NCI-H345 treated with DMSO at 0.1 percent for 48 hours (cell line): Measurements from ENCODE around the gene MBP.
"Not testable (repeated sequence)": the region's sequence is repeated elsewhere in the genome, so short reads cannot be mapped to it uniquely, and the experiment has no call there.

Source experiments
- DNase-seq: peaks from one replicate; lab custom pipeline; 2025; ENCODE audit not compliant: unreplicated experiment; lab: John Stamatoyannopoulos, UW

Gene MBP

GRCh38 chr18:76979111-76979751, 153.4 kb downstream of the MBP start:
- DNase-seq: no peak

DNA sequence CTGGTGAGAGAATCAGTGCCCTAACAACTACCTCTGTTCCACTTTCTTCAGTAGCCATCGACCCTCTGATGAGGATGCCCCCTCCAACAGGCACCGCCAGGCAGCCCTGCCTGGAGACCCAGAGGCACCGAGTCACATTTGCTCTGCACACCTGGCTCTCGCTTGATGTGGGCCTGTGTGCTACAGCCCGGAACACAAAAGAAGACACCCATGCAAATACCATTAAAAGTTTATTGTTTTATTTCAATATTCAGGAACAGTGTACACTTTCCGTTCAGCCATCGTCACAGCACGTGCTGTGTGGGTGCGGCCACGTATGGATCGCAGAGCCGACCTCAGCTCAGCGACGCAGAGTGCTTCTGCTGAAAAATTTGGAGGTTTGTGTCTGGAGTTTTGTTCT, 154.0 kb downstream of the MBP start:
- no peak for DNase-seq

DNA sequence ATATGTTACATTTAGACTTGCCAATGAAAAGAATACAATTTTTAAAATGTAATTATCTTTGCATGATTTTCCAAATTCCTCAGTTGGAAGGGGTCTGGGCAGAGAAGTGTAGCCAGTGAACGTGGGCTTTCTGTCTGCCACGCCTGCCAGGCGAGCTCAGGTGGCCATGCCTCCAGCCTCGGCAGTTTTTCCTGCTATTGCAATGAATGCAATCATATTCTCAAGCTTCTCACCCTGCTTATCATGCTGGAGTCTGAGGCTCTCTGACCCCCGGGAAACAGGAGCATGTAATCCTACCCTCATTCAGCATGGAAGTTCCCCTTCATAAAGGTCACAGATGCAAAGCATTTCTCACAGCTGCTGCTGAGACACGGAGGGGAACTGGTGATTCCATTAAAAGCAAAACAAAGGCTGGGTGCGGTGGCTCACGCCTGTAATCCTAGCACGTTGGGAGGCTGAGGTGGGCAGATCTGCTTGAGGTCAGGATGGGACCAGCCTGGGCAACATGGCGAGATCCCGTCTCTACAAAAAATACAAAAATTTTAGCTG, 154.8 kb downstream of the MBP start:
- no peak for DNase-seq

DNA sequence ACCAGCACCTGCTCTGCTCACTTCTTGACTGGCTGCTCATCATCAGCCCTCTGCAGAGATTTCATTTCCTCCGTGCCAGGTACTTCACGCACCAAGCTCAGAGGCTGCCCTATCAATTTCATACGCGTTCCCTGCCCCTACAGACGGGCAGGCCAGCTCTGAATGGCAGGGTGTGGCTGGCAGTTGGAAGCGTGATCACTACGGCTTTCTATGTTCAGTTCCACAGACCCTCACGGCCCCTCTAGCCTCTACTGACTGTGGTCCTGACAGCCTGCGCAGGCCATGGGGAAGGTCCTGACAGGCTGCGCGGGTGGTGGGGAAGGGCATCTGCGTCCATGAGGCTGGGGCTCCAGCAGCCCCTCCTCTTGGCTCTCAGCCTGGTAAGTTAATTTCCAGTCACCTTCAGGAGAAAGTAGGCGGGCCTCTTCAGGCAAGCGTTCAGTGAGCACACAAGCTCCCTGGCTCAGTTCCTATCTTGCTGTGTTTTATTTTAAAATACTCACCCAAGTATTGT, 155.4 kb downstream of the MBP start:
- DNase-seq: peak; percentile 70

DNA sequence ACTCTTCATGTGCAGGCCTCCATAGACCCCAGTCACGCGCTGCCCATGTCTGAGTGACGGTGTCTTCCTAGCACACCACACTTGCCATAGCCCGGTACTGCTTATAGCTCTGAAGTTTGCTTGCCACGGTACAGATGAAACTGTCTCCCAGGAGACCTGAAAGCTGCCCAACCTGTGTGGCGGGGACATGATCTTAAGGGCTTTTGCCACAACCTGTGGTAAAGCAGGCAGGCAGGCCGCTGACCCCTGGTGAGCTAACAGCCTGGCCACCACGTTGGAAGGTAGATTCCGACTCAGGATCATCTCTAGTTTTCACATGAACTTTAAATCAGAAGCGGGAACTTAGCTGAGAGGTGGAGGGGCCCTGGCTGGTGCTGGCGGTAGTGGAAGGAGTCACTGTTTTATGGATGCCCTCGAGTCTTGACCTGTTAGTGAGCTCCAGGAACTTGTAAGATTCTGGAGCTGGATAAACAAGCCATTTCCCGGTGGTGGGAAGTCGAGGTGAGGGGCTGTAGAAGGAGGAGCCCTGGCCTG, 156.9 kb downstream of the MBP start:
- DNase-seq: no peak

- DNase-seq: no peak
Observed at GRCh38 chr18:76974386-76974785, 158.2 kb downstream of the MBP start.

DNA sequence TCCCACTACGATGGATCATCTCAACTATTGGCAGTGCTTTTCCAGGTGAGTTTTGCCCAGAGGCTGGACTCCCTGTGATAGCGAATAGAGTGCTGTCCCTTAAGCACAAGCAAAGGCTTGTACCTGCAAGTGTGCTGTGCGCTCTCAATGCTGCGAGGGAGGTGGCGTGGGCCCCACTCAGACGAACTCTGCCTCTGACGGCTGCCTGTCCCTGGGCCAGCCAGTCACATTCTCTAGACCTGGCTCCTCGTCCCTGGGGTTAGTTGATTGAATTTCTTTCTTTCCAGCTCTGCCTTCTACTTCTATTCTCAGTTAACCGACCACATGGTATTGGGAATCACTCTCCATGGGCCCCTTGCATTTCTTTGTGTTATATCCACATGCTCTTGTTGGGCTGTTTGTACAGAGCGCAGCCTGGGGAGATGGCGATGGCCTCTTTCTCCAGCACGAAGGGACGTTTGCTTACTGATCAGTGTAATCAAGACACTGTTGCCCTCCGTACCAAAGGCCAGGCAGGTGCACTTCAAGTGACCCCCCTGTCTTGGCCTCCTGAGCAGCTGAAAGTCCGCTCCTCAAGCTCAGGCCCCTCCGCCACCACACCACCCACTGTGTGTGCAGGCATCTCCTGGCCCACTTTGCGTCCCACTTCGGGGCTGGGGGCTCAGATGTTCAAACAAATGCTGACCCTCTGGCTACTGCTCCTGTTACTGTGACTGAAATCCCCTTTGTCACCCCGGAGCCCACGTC, 158.9 kb downstream of the MBP start:
- DNase-seq: no peak

DNA sequence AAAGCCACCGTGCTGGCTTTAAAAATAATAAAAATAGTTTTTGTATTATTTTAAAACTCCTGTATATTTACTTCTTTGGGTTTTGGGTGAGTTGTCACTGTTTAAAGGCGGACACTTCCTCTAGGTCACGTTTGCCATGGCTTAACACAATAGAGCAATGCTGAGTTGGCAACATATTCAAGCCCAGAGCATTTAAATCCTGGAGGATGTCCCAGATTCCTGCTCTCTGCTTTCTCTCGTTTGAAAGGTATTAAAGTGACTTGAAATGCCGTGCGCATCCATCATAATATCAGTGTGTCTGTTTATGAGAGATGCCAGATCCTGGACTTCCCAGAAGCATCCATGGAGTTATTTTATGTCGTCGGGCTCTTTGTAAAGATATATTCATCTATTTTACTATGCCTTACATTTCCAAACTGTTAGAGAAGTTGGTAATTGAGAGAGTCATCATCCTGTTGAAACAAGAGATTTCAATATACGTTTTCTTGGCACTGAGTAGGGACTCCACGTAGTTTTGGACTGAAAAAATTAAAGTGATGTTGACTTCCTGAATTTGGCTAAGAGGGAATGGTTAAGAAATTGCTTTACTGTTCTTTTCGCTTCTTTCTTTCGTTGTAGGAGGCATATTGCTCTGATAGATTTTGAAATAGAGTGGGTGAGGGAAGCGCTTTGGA, 159.6 kb downstream of the MBP start:
- DNase-seq: no peak

GRCh38 chr18:76972241-76972640, 160.3 kb downstream of the MBP start:
- no peak for DNase-seq

GRCh38 chr18:76970770-76971559, 161.6 kb downstream of the MBP start:
- DNase-seq: peak; percentile 36

DNA sequence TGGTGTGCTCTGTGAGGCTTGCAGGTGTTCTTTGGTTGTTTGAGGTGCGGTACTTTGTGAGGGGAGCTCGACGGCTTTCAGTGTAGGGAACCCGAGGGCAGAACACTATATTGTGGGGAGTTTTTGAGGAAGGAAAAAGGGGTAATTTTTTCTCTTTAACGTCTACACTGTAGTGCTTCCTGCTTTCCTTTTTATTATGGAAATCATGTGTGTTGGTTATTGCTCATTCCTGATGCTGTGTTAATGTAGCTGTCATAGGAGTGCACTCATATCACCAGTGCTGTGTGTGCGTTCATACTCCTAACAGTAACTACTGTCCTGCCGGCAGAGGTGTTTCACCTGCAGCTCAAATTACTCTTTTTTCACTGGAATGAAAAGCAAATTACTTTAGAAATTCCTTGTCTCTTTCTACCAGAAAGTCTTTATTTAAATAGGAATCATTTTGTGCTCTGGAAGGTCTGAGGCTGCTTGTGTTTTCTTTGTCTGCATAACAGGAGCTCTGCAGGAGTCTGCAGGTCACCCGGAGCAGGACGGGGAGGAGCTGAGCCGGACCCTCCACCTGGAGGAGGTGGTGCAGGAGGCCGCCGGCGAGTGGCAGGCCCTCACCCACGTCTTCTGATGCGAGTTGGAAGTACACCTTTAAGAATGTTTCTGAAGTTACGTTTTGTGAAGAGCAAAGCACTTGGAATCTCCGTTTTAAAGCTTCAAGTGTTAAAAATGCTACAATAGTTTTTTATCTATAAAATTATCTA, 164.7 kb downstream of the MBP start:
- DNase-seq: no peak

DNA sequence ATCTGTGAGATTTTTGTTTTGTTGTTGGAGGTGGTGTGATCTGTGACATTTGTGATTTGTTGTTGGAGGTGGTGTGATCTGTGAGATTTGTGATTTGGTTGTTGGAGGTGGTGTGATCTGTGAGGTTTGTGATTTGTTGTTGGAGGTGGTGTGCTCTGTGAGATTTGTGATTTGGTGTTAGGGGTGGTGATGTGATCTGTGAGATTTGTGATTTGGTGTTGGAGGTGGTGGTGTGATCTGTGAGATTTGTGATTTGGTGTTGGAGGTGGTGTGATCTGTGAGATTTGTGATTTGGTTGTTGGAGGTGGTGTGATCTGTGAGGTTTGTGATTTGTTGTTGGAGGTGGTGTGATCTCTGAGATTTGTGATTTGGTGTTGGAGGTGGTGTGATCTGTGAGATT, 165.3 kb downstream of the MBP start:
- DNase-seq: not testable (repeated sequence)

GRCh38 chr18:76965555-76966151, 166.9 kb downstream of the MBP start:
- not testable (repeated sequence) for DNase-seq

DNA sequence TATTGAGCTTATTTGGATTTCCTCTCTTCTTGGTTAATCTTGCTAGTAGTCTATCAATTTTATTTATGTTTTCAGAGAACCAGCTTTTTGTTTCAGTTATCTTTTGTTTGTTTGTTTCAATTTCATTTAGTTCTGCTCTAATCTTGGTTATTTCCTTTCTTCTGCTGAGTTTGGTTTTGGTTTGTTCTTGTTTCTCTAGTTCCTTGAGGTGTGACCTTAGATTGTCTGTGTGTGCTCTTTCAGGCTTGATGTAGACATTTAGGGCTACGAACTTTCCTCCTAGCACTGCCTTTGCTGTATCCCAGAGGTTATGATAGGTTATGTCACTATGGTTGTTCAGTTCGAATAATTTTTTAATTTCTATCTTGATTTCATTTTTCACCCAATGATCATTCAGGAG, 168.6 kb downstream of the MBP start:
- no peak for DNase-seq

DNA sequence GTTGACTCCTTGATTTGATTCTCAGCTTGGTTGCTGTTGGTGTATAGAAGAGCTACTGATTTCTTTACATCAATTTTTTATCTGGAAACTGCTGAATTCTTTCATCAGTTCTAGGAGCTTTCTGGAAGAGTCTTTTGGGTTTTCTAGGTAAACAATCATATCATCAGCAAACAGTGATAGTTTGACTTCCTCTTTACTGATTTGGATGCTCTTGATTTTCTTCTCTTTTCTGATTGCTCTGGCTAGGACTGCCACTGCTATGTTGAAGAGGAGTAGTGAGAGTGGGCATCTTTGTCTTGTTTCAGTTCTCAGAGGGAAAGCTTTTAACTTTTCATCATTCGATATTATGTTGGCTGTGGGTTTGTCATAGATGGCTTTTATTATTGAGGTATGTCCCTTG, 169.7 kb downstream of the MBP start:
- DNase-seq: no peak

DNA sequence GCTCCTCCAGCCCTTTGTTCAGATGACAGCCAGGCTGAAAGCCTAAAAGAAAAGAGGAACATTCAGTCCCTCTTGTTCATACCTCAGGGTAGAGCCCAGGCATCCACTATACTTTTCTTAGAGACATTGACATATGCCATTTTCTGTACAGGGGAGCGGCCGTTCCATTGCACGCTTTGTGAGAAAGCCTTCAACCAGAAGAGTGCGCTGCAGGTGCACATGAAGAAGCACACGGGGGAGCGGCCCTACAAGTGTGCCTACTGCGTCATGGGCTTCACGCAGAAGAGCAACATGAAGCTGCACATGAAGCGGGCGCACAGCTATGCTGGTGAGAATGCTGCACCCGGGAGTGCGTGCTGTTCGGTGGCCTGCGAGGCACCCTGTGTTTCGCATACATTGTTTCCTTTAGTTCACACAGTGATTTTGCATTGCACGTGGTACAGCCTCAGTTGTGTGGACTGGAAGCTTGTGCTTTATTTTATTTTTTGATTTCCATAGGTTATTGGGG, 172.0 kb downstream of the MBP start:
- DNase-seq: no peak

- no peak for DNase-seq
Observed at GRCh38 chr18:76959605-76960004, 173.0 kb downstream of the MBP start.

- DNase-seq: peak; percentile 77
Observed at GRCh38 chr18:76958692-76959341, 173.8 kb downstream of the MBP start.
